Immature natural killer cell (primary cell): ENCODE measurements around the gene COP1. TPM values are rescaled to one million over a fixed set of nuclear protein-coding genes. Genes with fewer than 3 reads are reported as not detected.
"Not testable (repeated sequence)": the region's sequence is repeated elsewhere in the genome, so short reads cannot be mapped to it uniquely, and the experiment has no call there.

Experiments
- DNase-seq, 3 donors: peaks; one replicate each; pipeline ENCODE4 v3.0.0; 2022; ENCODE audit warnings: mixed read lengths in 1 of 3
- H3K27ac Mint-ChIP-seq, 6 donors: one replicate each; pipeline ENCODE4 v1.8.0; 2020; ENCODE audit warnings: mixed read lengths in 6 of 6, mild to moderate bottlenecking in 5 of 6, inconsistent platforms in 4 of 6, moderate library complexity in 3 of 6
- H3K27me3 Mint-ChIP-seq, 3 donors: one replicate each; pipeline ENCODE4 v1.8.0; 2020 to 2021; ENCODE audit warnings: low read depth in 3 of 3, mild to moderate bottlenecking in 3 of 3, mixed read lengths in 3 of 3, moderate library complexity in 3 of 3, inconsistent platforms in 1 of 3
- H3K36me3 Mint-ChIP-seq, 3 donors: one replicate each; pipeline ENCODE4 v1.8.0; 2020; ENCODE audit warnings: mixed read lengths in 3 of 3, inconsistent platforms in 2 of 3, mild to moderate bottlenecking in 2 of 3
- H3K4me1 Mint-ChIP-seq, 2 donors: one replicate each; pipeline ENCODE4 v1.8.0; 2020; ENCODE audit warnings: inconsistent platforms in 2 of 2, mild to moderate bottlenecking in 2 of 2, mixed read lengths in 2 of 2, moderate library complexity in 1 of 2
- H3K4me3 Mint-ChIP-seq, 5 donors: one replicate each; pipeline ENCODE4 v1.8.0; 2020; ENCODE audit warnings: mild to moderate bottlenecking in 5 of 5, mixed read lengths in 5 of 5, inconsistent platforms in 3 of 5, moderate library complexity in 3 of 5
- H3K9me3 Mint-ChIP-seq, 6 donors: one replicate each; pipeline ENCODE4 v1.8.0; 2020; ENCODE audit warnings: mild to moderate bottlenecking in 6 of 6, mixed read lengths in 6 of 6, inconsistent platforms in 4 of 6, moderate library complexity in 3 of 6
- polyA plus RNA-seq, 3 donors: library from polyadenylated mRNA; unstranded; fragments of 300-500 nt; fragmentation: Illumina TruSeq; gene quantifications; one replicate each; pipeline ENCODE4 v1.2.3, GENCODE V29; 2021

Gene COP1
- 10 to 100 TPM; 28.3 to 42.2 (median 37.4) TPM for polyA plus RNA-seq

GRCh38 chr1:176206961-176207902 is at the start of gene COP1:
Gene COP1 (minus strand): TSS chr1:176207286. CDS start chr1:176206978, 308 bp downstream.
- Mint-ChIP-seq H3K27ac (peak within 1 kb of the TSS; percentile 94 to 99 (median 97)), H3K27me3 (peaks cover 11 to 17% (median 13%) of the 10 kb centered on the region in 3 donors), H3K36me3 (peaks cover 0 to 3% (median 0%) of the 10 kb centered on the region in 3 donors), H3K4me3 (peak within 1 kb of the TSS; percentile 92 to 99 (median 95)), H3K4me1 (peaks cover 40 to 56% of the 10 kb centered on the region in 2 donors), H3K9me3 (peaks cover 0 to 3% (median 0%) of the 10 kb centered on the region in 6 donors)
- DNase-seq, result peak; percentile 95 to 96 (median 96)

- Mint-ChIP-seq H3K4me3 (no peak overlapping the region), H3K4me1 (no peaks in the 10 kb centered on the region), H3K27me3 (no peaks in the 10 kb centered on the region), H3K36me3 (no peaks in the 10 kb centered on the region), H3K27ac (no peak overlapping the region), H3K9me3 (peaks cover 0 to 4% (median 0%) of the 10 kb centered on the region in 6 donors)
- DNase-seq, result no peak
These were observed 45.1 kb upstream of the COP1 start for GRCh38 chr1:176252191-176252590.

GRCh38 chr1:176244851-176245250 is 37.8 kb upstream of the COP1 start:
- no peaks in the 10 kb centered on the region for H3K9me3 Mint-ChIP-seq
- no peak overlapping the region for H3K27ac Mint-ChIP-seq
- DNase-seq, result no peak
- H3K4me3 Mint-ChIP-seq, result no peak overlapping the region
- no peaks in the 10 kb centered on the region for H3K4me1 Mint-ChIP-seq
- peaks cover 1 to 9% (median 8%) of the 10 kb centered on the region in 3 donors for H3K27me3 Mint-ChIP-seq
- H3K36me3 Mint-ChIP-seq, result no peaks in the 10 kb centered on the region

GRCh38 chr1:176243746-176244145 is 36.7 kb upstream of the COP1 start:
- DNase-seq, result no peak
- H3K4me1 Mint-ChIP-seq, result no peaks in the 10 kb centered on the region
- peaks cover 1 to 9% (median 8%) of the 10 kb centered on the region in 3 donors for H3K27me3 Mint-ChIP-seq
- H3K27ac Mint-ChIP-seq, result no peak overlapping the region
- no peaks in the 10 kb centered on the region for H3K36me3 Mint-ChIP-seq
- H3K4me3 Mint-ChIP-seq, result no peak overlapping the region
- no peaks in the 10 kb centered on the region for H3K9me3 Mint-ChIP-seq

GRCh38 chr1:176241385-176242015 is 34.4 kb upstream of the COP1 start:
- H3K36me3 Mint-ChIP-seq, result no peaks in the 10 kb centered on the region
- no peak overlapping the region for H3K4me3 Mint-ChIP-seq
- H3K27me3 Mint-ChIP-seq, result peaks cover 3 to 13% (median 8%) of the 10 kb centered on the region in 3 donors

GRCh38 chr1:176233657-176234056 is 26.6 kb upstream of the COP1 start:
- peaks cover 0 to 20% (median 3%) of the 10 kb centered on the region in 3 donors for H3K36me3 Mint-ChIP-seq
- not testable (repeated sequence) for H3K4me3 Mint-ChIP-seq

More at GRCh38 chr1:176241385-176242015, 34.4 kb upstream of the COP1 start:
- Mint-ChIP-seq H3K9me3 (no peaks in the 10 kb centered on the region), H3K4me1 (no peaks in the 10 kb centered on the region), H3K27ac (no peak overlapping the region)
- no peak for DNase-seq

GRCh38 chr1:176227579-176227978 is 20.5 kb upstream of the COP1 start:
- peaks cover 0 to 7% (median 0%) of the 10 kb centered on the region in 3 donors for H3K36me3 Mint-ChIP-seq
- H3K27ac Mint-ChIP-seq, result no peak overlapping the region
- DNase-seq, result no peak

More at GRCh38 chr1:176233657-176234056, 26.6 kb upstream of the COP1 start:
- H3K4me1 Mint-ChIP-seq, DNase-seq, H3K9me3 Mint-ChIP-seq, H3K27ac Mint-ChIP-seq: not testable (repeated sequence)
- H3K27me3 Mint-ChIP-seq, result peaks cover 5 to 16% (median 6%) of the 10 kb centered on the region in 3 donors

GRCh38 chr1:176225911-176226310 is 18.8 kb upstream of the COP1 start:
- DNase-seq, result no peak
- Mint-ChIP-seq H3K27ac (no peak overlapping the region), H3K4me3 (no peak overlapping the region), H3K9me3 (no peaks in the 10 kb centered on the region), H3K36me3 (peaks cover 0 to 3% (median 0%) of the 10 kb centered on the region in 3 donors), H3K4me1 (no peaks in the 10 kb centered on the region), H3K27me3 (peaks cover under 1 to 3% (median 2%) of the 10 kb centered on the region in 3 donors)

More at GRCh38 chr1:176227579-176227978, 20.5 kb upstream of the COP1 start:
- H3K4me3 Mint-ChIP-seq, result no peak overlapping the region
- no peaks in the 10 kb centered on the region for H3K4me1 Mint-ChIP-seq
- no peaks in the 10 kb centered on the region for H3K9me3 Mint-ChIP-seq
- H3K27me3 Mint-ChIP-seq, result peaks cover 2 to 4% (median 3%) of the 10 kb centered on the region in 3 donors

- H3K4me1 Mint-ChIP-seq, result no peaks in the 10 kb centered on the region
- no peak for DNase-seq
- peaks cover 0 to 3% (median 2%) of the 10 kb centered on the region in 3 donors for H3K27me3 Mint-ChIP-seq
- H3K27ac Mint-ChIP-seq, result no peak overlapping the region
- H3K4me3 Mint-ChIP-seq, result no peak overlapping the region
- H3K36me3 Mint-ChIP-seq, result peaks cover 0 to 3% (median 0%) of the 10 kb centered on the region in 3 donors
- no peaks in the 10 kb centered on the region for H3K9me3 Mint-ChIP-seq
These were observed 18.4 kb upstream of the COP1 start for GRCh38 chr1:176225479-176225875.

- Mint-ChIP-seq H3K36me3 (peaks cover 0 to 3% (median 0%) of the 10 kb centered on the region in 3 donors), H3K27me3 (peaks cover 0 to 12% (median 0%) of the 10 kb centered on the region in 3 donors), H3K27ac (no peak overlapping the region), H3K4me3 (no peak overlapping the region), H3K9me3 (no peaks in the 10 kb centered on the region), H3K4me1 (no peaks in the 10 kb centered on the region)
- DNase-seq, result no peak
These were observed 15.1 kb upstream of the COP1 start for GRCh38 chr1:176222196-176222595.

- Mint-ChIP-seq H3K9me3 (no peaks in the 10 kb centered on the region), H3K27ac (no peak overlapping the region), H3K4me3 (no peak overlapping the region), H3K36me3 (peaks cover 0 to 3% (median 0%) of the 10 kb centered on the region in 3 donors), H3K4me1 (no peaks in the 10 kb centered on the region), H3K27me3 (peaks cover 0 to 12% (median 2%) of the 10 kb centered on the region in 3 donors)
- no peak for DNase-seq
These were observed 13.1 kb upstream of the COP1 start for GRCh38 chr1:176220100-176220689.

- no peaks in the 10 kb centered on the region for H3K9me3 Mint-ChIP-seq
- H3K4me3 Mint-ChIP-seq, result no peak overlapping the region
- DNase-seq, result no peak
- H3K27me3 Mint-ChIP-seq, result peaks cover 0 to 15% (median 2%) of the 10 kb centered on the region in 3 donors
- H3K36me3 Mint-ChIP-seq, result no peaks in the 10 kb centered on the region
- H3K4me1 Mint-ChIP-seq, result no peaks in the 10 kb centered on the region
- no peak overlapping the region for H3K27ac Mint-ChIP-seq
These were observed 10.5 kb upstream of the COP1 start for GRCh38 chr1:176217461-176218099.

- Mint-ChIP-seq H3K4me3 (no peak overlapping the region), H3K36me3 (no peaks in the 10 kb centered on the region), H3K27me3 (peaks cover 1 to 13% (median 2%) of the 10 kb centered on the region in 3 donors), H3K27ac (no peak overlapping the region), H3K9me3 (no peaks in the 10 kb centered on the region), H3K4me1 (no peaks in the 10 kb centered on the region)
- DNase-seq, result no peak
These were observed 8.9 kb upstream of the COP1 start for GRCh38 chr1:176216031-176216430.
